Motor neuron (in vitro differentiated cells): ENCODE measurements around the gene BTD. TPM values are rescaled to one million over a fixed set of nuclear protein-coding genes. Genes with fewer than 3 reads are reported as not detected.
"Not testable (repeated sequence)": the region's sequence is repeated elsewhere in the genome, so short reads cannot be mapped to it uniquely, and the experiment has no call there.

Experiments
- ATAC-seq, 8 experiments: fragments of 200-7000 bp; cut with Tn5 transposase; replicated peaks in 6 of 8; 2 replicates each; pipeline ENCODE4 v1.8.0; 2021; ENCODE audit warnings: mild to moderate bottlenecking in 8 of 8, moderate library complexity in 8 of 8
- H3K27ac ChIP-seq, 2 donors: fragments of 250-450 bp; sonication (Bioruptor Pico); 2 replicates each; pipeline ENCODE4 v1.9.0; 2021; ENCODE audit warnings: antibody characterized with exemption in 2 of 2, mild to moderate bottlenecking in 2 of 2, moderate library complexity in 1 of 2
- H3K4me1 ChIP-seq, 2 donors: fragments of 250-450 bp; sonication (Bioruptor Pico); replicated peaks in 1 of 2; 2 replicates each; pipeline ENCODE4 v1.6.1; 2021; ENCODE audit warnings: antibody characterized with exemption in 2 of 2, mild to moderate bottlenecking in 2 of 2, moderate library complexity in 1 of 2
- H3K4me3 ChIP-seq, 5 donors: fragments of 250-450 bp; sonication (Bioruptor Pico); 2 replicates each; pipeline ENCODE4 v1.9.0; 2021; ENCODE audit warnings: antibody characterized with exemption in 5 of 5, mild to moderate bottlenecking in 5 of 5, moderate library complexity in 4 of 5
- WGBS, 10 experiments: fragments of 450-650 bp; shearing (Covaris generic); methylation state at CpG; one replicate each; pipeline ENCODE4 v1.0.0; 2022; 5-methylcytosine and 5-hydroxymethylcytosine counted together
- in situ Hi-C, 9 experiments: fragments of 400-800 bp; cut with MboI; loops; one replicate each; pipeline ENCODE4 v1.15.0; 2021; ENCODE audit warnings: low sequenced_read_pairs in 9 of 9, low pct_unique_long_range_greater_than_20kb in 2 of 9; ENCODE audit not compliant: unreplicated experiment in 9 of 9
- total RNA-seq, 8 experiments: library from RNA; unstranded; fragments of 300-600 nt; gene quantifications; 2 replicates each; pipeline versions ENCODE4 v1.2.3 to v1.2.4, GENCODE V29; 2022

Gene BTD
- total RNA-seq, 8 experiments from 2014 or later: 4.3 to 17.7 (median 8.0) TPM

- H3K4me1 ChIP-seq: no peaks in the 10 kb centered on the region
- peak in 5 of 8 experiments; percentile 45 to 94 (median 51) for ATAC-seq
- H3K4me3 ChIP-seq: no peak overlapping the region
- no peak overlapping the region for H3K27ac ChIP-seq
- in situ Hi-C loops: no loop called here
- 55 to 100% (median 95%) methylated on average over 1 to 3 of the region's 4 CpGs; no CpG with 5 or more reads in 1 of the 10 experiments for WGBS, 10 experiments
These were observed 8.7 kb downstream of the BTD start for GRCh38 chr3:15610082-15610759.

- in situ Hi-C loops: no loop called here
- WGBS, 10 experiments: 56 to 100% (median 92%) methylated on average over 1 to 3 of the region's 3 CpGs
- no peak overlapping the region for H3K4me3 ChIP-seq
- H3K27ac ChIP-seq: no peak overlapping the region
- H3K4me1 ChIP-seq: no peaks in the 10 kb centered on the region
- peak in 2 of 8 experiments; percentile 84 to 85 for ATAC-seq
These were observed 9.5 kb downstream of the BTD start for GRCh38 chr3:15611018-15611417.

- no peak for ATAC-seq
- Histone ChIP-seq H3K27ac (no peak overlapping the region), H3K4me3 (no peak overlapping the region), H3K4me1 (no peaks in the 10 kb centered on the region)
- in situ Hi-C loops: no loop called here
- 64 to 100% (median 91%) methylated on average over 1 of the region's 1 CpG for WGBS, 10 experiments
These were observed 10.5 kb downstream of the BTD start for GRCh38 chr3:15612001-15612400.

- no peaks in the 10 kb centered on the region for H3K4me1 ChIP-seq
- no peak overlapping the region for H3K27ac ChIP-seq
- ATAC-seq: no peak
- no peak overlapping the region for H3K4me3 ChIP-seq
- in situ Hi-C loops: no loop called here
- WGBS, 10 experiments: 70 to 100% (median 95%) methylated on average over 1 of the region's 1 CpG; no CpG with 5 or more reads in 4 of the 10 experiments
These were observed 13.4 kb downstream of the BTD start for GRCh38 chr3:15614958-15615357.

GRCh38 chr3:15616053-15616452, 14.5 kb downstream of the BTD start:
- no peak for ATAC-seq
- Histone ChIP-seq H3K27ac (no peak overlapping the region), H3K4me1 (no peaks in the 10 kb centered on the region), H3K4me3 (no peak overlapping the region)
- in situ Hi-C loops: no loop called here
- WGBS, 10 experiments: 48 to 100% (median 89%) methylated on average over 1 to 6 of the region's 6 CpGs; no CpG with 5 or more reads in 3 of the 10 experiments

GRCh38 chr3:15619659-15620464, 18.3 kb downstream of the BTD start:
- not testable (repeated sequence) for H3K27ac ChIP-seq, H3K4me3 ChIP-seq, H3K4me1 ChIP-seq
- in situ Hi-C loops: loop anchor here in 1 of 9 experiments (10.0 kb wide), 1 partner anchor 195 kb away; no protein-coding TSS in a partner anchor
- 50 to 100% (median 81%) methylated on average over 1 to 7 of the region's 8 CpGs for WGBS, 10 experiments
- ATAC-seq: peak in 1 of 8 experiments; percentile 44

DNA sequence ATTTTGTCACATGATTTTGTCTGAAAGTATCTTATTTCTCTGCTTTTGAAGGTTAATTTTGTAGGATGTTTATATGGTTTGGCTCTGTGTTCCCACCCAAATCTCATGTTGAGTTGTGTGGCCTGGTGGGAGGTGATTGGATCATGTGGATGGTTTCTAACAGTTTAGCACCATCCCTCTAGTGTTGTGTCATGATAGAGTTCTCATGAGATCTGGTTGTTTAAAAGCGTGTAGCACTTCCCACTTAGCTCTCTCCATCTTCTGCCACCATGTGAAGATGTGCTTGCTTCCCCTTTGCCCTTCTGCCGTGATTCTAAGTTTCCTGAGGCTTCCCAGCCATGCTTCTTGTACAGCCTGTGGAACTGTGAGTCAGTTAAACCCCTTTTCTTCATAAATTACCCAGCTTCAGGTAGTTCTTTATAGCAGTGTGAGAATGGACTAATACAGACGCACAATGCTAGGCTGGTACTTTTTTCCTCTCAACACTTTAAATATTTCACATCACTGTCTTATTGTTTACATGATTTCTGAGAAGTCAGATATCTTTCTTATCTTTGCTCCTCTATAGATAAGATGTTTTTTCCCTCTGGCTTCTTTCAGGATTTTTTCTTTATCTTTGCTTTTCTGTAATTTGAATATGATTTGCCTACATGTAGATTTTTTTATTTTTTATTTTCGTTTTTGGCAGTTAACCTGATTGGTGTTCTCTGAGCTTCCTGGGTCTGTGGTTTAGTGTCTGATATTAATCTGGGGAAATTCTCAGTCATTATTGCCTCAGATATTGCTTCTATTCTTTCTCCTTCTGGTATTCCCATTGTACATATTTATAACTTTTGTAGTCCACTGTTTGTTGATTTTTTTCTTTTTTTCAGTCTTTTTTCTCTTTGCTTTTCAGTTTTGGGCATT, 22.2 kb downstream of the BTD start:
- no peaks in the 10 kb centered on the region for H3K4me1 ChIP-seq
- 0 to 73% (median 65%) methylated on average over 1 to 4 of the region's 4 CpGs for WGBS, 10 experiments
- no peak overlapping the region for H3K4me3 ChIP-seq
- H3K27ac ChIP-seq: no peak overlapping the region
- in situ Hi-C loops: loop anchor here in 1 of 9 experiments (10.0 kb wide), 1 partner anchor 191 kb away; no protein-coding TSS in a partner anchor
- no peak for ATAC-seq

- in situ Hi-C loops: loop anchor here in 3 of 9 experiments (10.0 to 25.0 kb wide), 3 partner anchors 183 to 608 kb away; no protein-coding TSS in a partner anchor
- no peak for ATAC-seq
- H3K4me3 ChIP-seq: no peak overlapping the region
- H3K27ac ChIP-seq: no peak overlapping the region
- peaks cover 4 to 23% of the 10 kb centered on the region in 2 donors for H3K4me1 ChIP-seq
These were observed 27.4 kb downstream of the BTD start for GRCh38 chr3:15628967-15629366.

- peak; percentile 65 to 97 (median 88) for ATAC-seq
- no peak overlapping the region for H3K4me3 ChIP-seq
- WGBS, 10 experiments: 4 to 75% (median 38%) methylated on average over 2 to 10 of the region's 10 CpGs
- H3K4me1 ChIP-seq: peaks cover 4 to 33% of the 10 kb centered on the region in 2 donors
- in situ Hi-C loops: loop anchor here in 3 of 9 experiments (10.0 to 25.0 kb wide), 3 partner anchors 182 to 607 kb away; no protein-coding TSS in a partner anchor
- H3K27ac ChIP-seq: no peak overlapping the region
These were observed 28.5 kb downstream of the BTD start for GRCh38 chr3:15629860-15630597.

- WGBS, 10 experiments: 0 to 58% (median 7%) methylated on average over 2 to 8 of the region's 8 CpGs; no CpG with 5 or more reads in 3 of the 10 experiments
- H3K4me3 ChIP-seq: no peak overlapping the region
- peaks cover 4 to 40% of the 10 kb centered on the region in 2 donors for H3K4me1 ChIP-seq
- ATAC-seq: peak in 6 of 8 experiments; percentile 27 to 77 (median 42)
- H3K27ac ChIP-seq: no peak overlapping the region
- in situ Hi-C loops: loop anchor here in 3 of 9 experiments (25.0 kb wide), 2 partner anchors 182 to 607 kb away; no protein-coding TSS in a partner anchor
These were observed 29.3 kb downstream of the BTD start for GRCh38 chr3:15630646-15631350.

DNA sequence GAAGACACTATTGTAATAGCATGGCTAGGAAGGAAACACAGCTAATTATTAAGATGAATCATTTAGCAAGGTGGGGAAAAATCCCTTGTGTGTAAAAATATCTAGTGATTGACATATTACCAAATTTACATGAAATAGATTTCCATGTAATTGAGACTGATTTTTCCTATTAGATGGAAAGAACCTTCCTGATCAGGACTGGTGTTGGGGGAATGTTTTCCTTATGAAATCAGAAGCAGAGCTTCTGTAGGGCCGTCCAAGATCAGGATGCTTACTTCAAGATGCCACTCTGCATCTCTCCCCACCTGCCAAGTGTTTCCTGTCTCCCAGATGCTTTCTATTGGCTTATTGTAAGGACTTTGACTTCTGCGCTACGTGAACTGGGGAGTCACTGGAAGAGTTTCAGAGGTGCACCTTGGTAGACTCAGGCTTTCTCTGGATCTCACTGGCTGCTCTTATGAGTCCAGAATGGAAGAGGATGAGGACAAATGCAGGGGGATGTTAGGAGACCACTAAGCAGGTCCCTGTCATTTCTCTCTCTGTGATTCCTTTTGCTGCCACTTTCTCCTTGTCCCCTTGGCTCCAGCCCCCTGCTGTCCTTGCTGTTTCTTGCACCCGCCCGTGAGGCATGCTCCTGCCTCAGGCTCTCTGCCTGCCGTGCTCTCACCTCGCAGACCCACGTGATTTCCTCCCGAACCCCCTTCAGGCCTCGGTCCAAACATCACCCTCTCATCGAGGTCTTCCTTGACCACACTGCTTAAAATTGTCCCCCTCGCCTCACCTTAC, 30.1 kb downstream of the BTD start:
- WGBS, 10 experiments: 80 to 100% (median 93%) methylated on average over 1 to 11 of the region's 12 CpGs
- Histone ChIP-seq H3K4me3 (no peak overlapping the region), H3K4me1 (peaks cover 4 to 40% of the 10 kb centered on the region in 2 donors), H3K27ac (no peak overlapping the region)
- in situ Hi-C loops: loop anchor here in 3 of 9 experiments (25.0 kb wide), 2 partner anchors 181 to 606 kb away; no protein-coding TSS in a partner anchor
- no peak for ATAC-seq
